ENCODE data around the gene PLCE1.

GRCh38 chr10:93995182-93995581, 1.5 kb downstream of the PLCE1 start:
- TF ChIP-seq YY1 (IDR thresholded peaks at IDR 0.05; ENCODE audit: insufficient read depth, insufficient read length) (no peak), ZNF274 (IDR thresholded peaks at IDR 0.05; ENCODE audit: low read depth, low read length) (no peak), SUZ12 (IDR thresholded peaks at IDR 0.05; ENCODE audit: extremely low read depth, insufficient read depth, insufficient read length) (no peak)

All from NT2/D1 (cell line).